SU-DHL-6 (cell line): Measurements from ENCODE around the gene CAPN12.
"Not testable (repeated sequence)": the region's sequence is repeated elsewhere in the genome, so short reads cannot be mapped to it uniquely, and the experiment has no call there.

Experiments
- CTCF ChIP-seq: fragments of 200-600 bp; sonication (generic); IDR thresholded peaks from one replicate; pipeline ENCODE4 v1.5.1; 2017; ENCODE audit warnings: antibody characterized with exemption, mild to moderate bottlenecking, low read length, moderate library complexity; ENCODE audit not compliant: insufficient read depth, poor library complexity, severe bottlenecking
- EZH2phosphoT487 ChIP-seq: fragments of 200-600 bp; sonication (generic), shearing (Covaris generic); conservative IDR thresholded peaks from 2 replicates; pipeline ENCODE4 v1.6.1; 2018; ENCODE audit warnings: mild to moderate bottlenecking, antibody characterized with exemption, low read length, moderate library complexity, mixed read lengths

- not testable (repeated sequence) for TF ChIP-seq CTCF, EZH2phosphoT487
These were observed 9.5 kb upstream of the CAPN12 start for GRCh38 chr19:38753783-38754182.
